ENCODE results near the gene CDK6. TPM values are rescaled to one million over a fixed set of nuclear protein-coding genes. Genes with fewer than 3 reads are reported as not detected.
"Not testable (repeated sequence)": the region's sequence is repeated elsewhere in the genome, so short reads cannot be mapped to it uniquely, and the experiment has no call there.

The CDK6 gene
- total RNA-seq, 1 donor from 2014 or later, result 30.4 TPM

- DNase-seq (ENCODE audit: low read depth in 2 of 2), result peak in 1 of 2 donors; percentile 60
These were observed 72.5 kb downstream of the CDK6 start for GRCh38 chr7:92763636-92764423.

GRCh38 chr7:92762851-92763250 is 73.5 kb downstream of the CDK6 start:
- DNase-seq (ENCODE audit: low read depth in 2 of 2), result no peak

DNA sequence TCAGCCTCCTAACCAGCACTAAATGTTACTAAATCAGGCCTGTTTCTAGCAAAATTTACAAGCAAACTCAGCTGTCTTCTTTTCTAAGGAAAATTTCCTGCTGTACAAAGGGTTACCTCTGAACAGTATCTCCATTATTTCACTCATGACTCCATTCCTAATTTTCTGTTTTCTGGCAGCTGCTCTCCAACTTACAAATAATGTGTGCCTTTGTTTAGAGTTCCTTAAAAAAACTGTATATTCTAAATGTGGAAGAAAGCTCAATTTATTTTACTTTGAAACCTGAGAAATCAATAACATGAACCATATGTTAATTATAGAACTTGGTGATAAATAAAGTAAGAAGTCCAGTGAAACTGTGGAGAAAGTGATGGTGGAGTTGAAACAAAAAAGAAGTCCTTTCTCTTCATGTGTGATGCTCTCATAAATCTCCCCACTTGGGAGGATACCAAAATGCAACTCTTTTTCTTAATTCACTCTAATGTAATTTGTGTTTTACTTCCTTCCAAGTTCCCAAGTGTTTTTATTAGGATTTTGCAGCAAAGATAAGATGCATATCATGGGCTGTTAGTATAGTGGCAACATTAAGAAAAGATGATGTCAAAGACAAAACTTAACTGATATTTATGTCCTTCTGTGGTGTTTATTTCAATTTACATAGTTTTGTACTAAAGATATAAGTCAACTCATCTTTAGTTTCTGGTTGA is 74.8 kb downstream of the CDK6 start:
- DNase-seq (ENCODE audit: low read depth in 2 of 2), result no peak

DNA sequence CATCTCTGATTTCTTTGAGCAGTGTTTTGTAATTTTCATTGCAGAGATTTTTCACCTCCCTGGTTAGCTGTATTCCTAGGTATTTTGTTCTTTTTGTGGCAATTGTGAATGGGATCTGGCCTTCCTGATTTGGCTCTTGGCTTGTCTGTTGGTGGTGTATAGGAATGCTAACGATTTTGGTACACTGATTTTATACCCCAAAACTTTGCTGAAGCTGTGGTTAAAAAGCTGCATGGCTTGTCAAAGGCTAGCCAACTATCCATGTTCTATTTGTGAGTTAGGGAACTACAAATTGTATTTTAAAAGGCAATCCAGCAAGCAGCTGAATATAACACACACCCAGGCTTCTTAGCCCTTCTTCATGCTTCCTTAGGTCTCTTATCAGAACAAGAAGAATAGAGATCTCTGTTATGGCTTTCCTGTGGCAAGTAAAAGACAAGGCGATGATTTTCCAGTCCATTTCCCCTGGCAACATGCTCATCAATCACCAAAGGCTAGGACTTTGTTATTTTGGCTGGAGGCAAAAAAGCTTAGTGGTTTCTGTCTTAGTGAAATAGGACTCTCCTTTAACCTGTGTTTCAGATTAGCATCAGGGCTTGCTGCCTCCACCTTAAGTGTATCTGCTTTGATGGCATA is 77.5 kb downstream of the CDK6 start:
- no peak for DNase-seq (ENCODE audit: low read depth in 2 of 2)

DNA sequence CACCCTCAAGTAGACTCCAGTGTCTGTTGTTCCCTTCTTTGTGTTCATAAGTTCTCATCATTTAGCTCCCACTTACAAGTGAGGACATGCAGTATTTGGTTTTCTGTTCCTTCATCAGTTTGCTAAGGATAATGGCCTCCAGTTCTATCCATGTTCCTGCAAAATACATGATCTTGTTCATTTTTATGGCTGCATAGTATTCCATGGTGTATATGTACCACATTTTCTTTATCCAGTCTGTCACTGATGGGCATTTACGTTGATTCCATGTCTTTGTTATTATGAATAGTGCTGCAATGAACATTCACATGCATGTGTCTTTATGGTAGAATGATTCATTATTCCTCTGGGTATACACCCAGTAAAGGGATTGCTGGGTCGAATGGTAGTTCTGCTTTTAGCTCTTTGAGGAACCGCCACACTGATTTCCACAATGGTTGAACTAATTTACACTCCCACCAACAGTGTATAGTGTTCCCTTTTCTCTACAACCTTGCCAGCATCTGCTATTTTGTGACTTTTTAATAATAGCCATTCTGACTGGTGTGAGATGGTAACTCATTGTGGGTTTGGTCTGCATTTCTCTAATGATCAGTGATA is 79.0 kb downstream of the CDK6 start:
- not testable (repeated sequence) for DNase-seq (ENCODE audit: low read depth in 2 of 2)

DNA sequence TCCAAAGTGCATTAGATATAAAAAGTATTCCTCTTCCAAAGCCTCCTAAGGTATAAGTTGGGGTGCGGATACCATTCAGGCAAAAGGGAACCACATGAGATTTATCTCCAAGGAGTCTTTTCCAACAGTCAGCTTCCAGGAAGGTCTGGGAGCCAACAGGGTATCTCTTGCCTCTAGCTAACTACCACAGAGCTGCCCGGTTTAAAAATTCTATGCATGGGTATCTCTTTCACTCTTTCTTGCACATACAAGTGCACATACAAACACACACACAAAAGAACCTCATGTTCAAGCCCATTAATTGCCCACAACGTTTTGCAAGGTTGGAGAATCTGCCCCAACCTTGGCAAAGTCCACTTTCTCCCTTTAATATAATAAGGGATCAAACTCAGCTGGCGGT is 80.7 kb downstream of the CDK6 start:
- DNase-seq (ENCODE audit: low read depth in 2 of 2), result no peak

DNA sequence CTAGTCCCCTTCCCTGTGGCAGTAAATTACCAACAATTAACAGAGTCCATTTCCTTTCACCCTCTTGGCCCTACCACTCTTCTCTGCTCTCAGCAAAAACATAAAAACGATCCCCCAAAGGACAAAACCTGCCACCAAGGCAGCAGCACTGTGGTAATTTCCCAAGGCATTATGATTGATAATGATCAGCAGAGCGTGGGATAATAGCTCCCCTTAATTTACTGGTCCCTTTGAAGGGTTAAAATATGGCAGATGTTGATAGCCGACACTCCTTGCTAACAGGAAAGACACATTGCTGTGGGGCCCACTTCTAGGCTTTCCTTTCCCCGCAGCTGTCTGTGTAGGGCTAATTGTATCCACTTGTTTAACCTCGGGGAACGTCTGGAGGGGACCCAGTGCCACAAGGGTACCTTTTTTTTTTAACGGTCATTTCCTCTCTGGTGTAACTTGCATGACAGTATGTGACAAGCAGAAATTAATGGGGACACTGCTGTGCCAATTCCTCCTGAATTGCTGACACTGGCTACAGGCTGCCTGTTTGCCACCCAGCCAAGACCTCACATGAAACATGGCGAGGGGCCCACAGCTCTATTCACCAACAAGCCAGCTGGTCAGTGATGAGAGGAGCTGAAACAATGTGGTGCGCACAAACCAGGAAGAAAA is 81.3 kb downstream of the CDK6 start:
- DNase-seq (ENCODE audit: low read depth in 2 of 2), result peak in 1 of 2 donors; percentile 25

DNA sequence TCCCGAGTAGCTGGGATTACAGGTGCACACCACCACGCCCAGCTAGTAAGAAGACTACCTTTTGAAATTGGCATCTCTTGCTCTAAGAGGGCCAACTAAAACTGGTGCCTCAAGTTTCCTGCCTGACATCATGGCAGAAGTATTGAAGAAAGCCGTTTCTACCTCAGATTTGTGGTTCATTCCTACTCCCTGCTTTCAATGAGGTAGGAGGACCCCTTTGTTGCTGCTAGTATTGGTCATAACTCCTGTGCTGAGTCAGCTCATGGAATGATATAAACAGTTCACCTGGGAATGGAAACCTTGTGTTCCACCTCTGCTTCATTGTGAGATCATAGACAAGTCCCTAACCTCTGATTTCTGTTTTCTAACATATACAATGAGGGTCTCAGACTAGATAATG is 82.8 kb downstream of the CDK6 start:
- DNase-seq (ENCODE audit: low read depth in 2 of 2), result no peak

DNA sequence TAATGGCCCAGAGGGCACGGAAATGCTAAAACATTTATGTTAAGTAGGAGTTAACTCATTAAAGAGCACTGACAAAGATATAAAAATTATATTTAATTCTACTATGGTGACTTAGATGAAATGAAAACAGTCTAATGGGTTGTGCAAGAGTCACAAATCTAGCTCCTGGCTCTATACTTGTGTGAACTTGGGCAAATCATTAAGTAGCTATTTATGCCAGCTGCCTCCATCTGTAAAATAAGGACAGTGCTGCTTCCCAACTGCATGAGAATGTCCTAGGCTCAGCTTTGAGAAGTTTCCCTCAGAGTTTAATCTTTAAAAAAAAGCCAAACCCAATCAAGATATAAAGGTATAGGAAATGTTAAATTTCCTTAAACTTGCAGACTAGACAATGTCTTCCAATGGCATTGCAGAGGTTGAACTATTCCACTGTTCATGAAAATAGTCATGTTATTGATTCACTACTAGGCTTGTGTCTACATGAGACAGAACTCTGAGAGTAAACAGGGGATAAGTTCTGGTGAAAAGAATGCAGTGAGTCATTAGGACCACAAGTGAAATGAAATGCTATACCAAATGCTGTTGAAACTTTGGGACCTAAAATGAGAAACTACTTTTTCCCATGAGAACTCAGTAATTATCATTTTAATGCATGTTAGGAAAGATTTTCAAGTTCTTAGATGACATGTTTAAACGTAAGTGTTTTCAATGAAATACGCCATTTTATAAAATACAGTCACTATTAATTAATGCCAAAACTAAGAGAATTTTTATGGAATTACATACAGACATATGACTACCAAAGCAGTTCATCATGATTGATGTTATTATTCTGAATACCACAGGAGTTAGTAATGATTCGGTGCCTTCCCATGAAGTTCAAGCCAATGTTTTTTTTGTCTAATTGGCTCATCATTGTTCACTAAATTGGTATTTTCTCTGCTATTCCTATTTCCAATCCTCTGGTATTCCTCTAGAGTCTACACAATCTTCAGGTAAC is 84.2 kb downstream of the CDK6 start:
- peak; percentile 47 to 86 for DNase-seq (ENCODE audit: low read depth in 2 of 2)

GRCh38 chr7:92750946-92751345 is 85.4 kb downstream of the CDK6 start:
- peak in 1 of 2 donors; percentile 41 for DNase-seq (ENCODE audit: low read depth in 2 of 2)

DNA sequence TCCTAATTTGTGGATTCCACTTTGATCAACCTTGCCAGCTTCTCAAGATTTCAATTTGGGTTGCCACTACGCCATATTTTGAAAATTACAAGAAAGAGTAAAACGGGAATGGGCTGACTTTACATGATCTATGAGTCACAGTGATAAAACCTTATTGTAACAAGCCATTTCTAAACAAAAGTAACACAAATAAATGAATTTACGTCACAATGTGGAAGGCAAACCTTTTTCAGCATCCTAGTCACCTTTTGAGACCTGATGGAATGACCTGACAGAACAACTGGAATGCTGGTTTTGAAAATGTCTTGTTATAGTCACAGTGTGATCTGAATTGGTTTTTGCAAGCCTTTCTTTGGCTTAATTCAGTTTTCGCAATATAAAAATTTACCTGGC is 85.9 kb downstream of the CDK6 start:
- DNase-seq (ENCODE audit: low read depth in 2 of 2), result no peak

- DNase-seq (ENCODE audit: low read depth in 2 of 2), result no peak
These were observed 86.4 kb downstream of the CDK6 start for GRCh38 chr7:92749832-92750446.

DNA sequence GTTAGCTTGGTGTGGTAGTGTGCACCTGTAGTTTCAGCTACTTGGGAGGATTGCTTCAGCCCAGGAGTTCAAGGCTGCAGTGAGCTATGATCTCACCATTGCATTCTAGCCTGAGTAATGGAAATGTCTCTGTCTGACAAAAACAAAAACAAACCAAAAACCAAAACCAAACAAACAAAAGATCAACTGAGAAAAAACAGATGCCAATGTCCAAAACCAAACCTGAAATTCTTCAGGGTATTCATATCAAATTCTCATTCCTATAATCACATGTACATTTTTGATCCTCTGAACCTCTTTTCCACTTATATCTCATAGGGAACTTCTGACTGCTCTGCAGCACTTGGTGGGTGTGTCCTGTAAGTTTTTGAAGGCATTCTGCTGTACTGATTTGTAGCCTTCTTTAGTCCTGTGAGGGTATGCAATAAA is 87.0 kb downstream of the CDK6 start:
- no peak for DNase-seq (ENCODE audit: low read depth in 2 of 2)

DNA sequence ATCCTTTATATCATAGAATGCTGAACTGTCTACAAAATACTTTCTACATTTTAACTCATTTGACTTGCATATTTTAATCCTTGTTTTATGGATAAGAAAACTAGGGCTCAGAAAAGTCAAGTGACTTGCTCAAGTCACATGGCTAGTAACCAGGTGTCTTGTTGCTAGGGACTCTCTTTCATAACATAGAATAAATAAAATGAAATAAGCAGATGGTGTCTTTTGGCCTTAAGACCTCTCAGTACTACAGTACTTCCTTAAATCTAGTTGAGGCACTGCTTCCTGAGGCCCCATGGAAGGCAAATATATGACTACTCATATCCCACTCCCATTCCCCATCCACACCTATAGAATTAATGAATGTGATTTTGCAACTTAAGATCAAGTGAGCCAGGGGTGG is 87.9 kb downstream of the CDK6 start:
- DNase-seq (ENCODE audit: low read depth in 2 of 2), result no peak

GRCh38 chr7:92747041-92747835 is 89.1 kb downstream of the CDK6 start:
- DNase-seq (ENCODE audit: low read depth in 2 of 2), result peak in 1 of 2 donors; percentile 28

DNA sequence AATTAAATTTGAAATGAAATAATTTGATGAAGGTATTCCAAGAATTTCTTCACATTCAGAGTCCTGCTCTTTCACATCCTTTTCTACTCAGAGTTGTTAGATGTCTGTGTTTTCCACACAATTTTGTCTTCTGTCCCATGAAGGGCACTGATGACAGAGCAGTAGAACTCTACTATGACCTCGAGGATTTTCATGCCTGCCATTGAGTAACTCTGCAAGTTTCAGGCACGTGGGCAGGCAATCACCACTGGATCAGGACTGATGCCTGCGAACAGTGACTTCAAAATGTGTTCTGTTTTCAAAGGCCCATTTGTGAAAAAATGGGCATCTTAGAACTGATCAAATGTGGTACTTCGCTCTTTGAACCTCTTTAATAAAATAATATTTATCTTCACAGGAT is 91.1 kb downstream of the CDK6 start:
- DNase-seq (ENCODE audit: low read depth in 2 of 2), result no peak

GRCh38 chr7:92744180-92744579 is 92.2 kb downstream of the CDK6 start:
- DNase-seq (ENCODE audit: low read depth in 2 of 2), result not testable (repeated sequence)

DNA sequence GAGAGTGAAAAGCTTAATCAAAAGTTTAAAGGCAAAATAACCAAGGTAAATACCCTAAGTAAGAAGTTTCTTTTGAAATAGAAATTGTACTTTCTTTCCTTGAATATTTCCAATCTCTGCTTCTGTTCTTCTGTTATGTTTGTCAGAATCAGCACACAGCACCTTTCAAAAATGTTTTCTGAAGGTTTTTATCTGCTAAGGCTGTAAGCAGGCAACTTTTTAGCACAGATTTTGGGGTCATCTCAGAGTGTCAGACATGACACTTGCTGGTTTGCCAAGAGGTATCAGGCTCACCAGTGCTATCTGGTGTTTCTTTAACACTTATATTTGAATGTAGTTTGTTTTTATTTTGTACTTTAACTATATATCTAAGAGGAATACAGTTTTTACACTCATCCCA is 94.2 kb downstream of the CDK6 start:
- no peak for DNase-seq (ENCODE audit: low read depth in 2 of 2)

DNA sequence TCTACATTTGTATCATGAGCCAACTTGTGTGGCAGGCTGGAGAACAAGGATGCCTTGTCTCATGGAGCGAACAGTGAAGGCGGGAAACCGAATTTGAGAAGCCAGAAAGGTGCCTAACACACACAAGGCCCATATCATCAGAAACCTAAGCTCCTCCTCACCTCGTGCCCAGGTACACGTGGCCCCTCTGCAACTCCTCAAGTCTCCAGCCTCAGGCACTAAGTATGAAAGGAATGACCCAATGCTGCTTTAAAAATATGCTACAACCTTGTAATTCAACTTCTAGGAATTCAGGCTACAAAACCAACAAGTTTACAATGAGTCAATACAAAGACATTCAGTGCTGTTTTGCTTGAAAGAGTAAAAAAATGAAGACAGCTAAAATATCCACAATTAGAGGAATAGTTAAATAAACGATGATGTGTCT is 95.7 kb downstream of the CDK6 start:
- DNase-seq (ENCODE audit: low read depth in 2 of 2), result no peak

All from lung microvascular endothelial cell (primary cell).